Esophagus squamous epithelium (tissue), 5 donors: ENCODE measurements around the gene MAIP1. TPM values are rescaled to one million over a fixed set of nuclear protein-coding genes. Genes with fewer than 3 reads are reported as not detected.

Experiments
- DNase-seq: peaks from one replicate; lab custom pipeline; 2025; lab: John Stamatoyannopoulos, UW
- H3K27ac ChIP-seq, 4 donors: fragments of 200-600 bp; sonication (generic); one replicate each; pipeline ENCODE4 v1.5.1; 2016 to 2019; ENCODE audit warnings: mild to moderate bottlenecking in 1 of 4
- H3K27me3 ChIP-seq, 4 donors: fragments of 200-600 bp; sonication (generic); 1 replicate in 3 of 4; 2 replicates in 1 of 4; pipeline versions ENCODE4 v1.5.1 to v1.6.0; 2017 to 2021; ENCODE audit warnings: antibody characterized with exemption in 1 of 4
- H3K36me3 ChIP-seq, 3 donors: fragments of 200-600 bp; sonication (generic); one replicate each; pipeline ENCODE4 v1.5.1; 2016 to 2019
- H3K4me1 ChIP-seq, 3 donors: fragments of 200-600 bp; sonication (generic); one replicate each; pipeline ENCODE4 v1.5.1; 2017 to 2019
- H3K4me3 ChIP-seq, 4 donors: fragments of 200-600 bp; sonication (generic); 1 replicate in 3 of 4; 2 replicates in 1 of 4; pipeline ENCODE4 v1.5.1; 2016 to 2019; ENCODE audit warnings: mild to moderate bottlenecking in 2 of 4, moderate library complexity in 1 of 4
- H3K9me3 ChIP-seq, 3 donors: fragments of 200-600 bp; sonication (generic); one replicate each; pipeline ENCODE4 v1.5.1; 2016 to 2019
- POLR2A ChIP-seq, 4 donors: fragments of 450-650 bp; IDR thresholded peaks; one replicate each; pipeline ENCODE4 v1.6.1; 2017; ENCODE audit warnings: antibody characterized with exemption in 4 of 4, mild to moderate bottlenecking in 4 of 4, moderate library complexity in 3 of 4
- whole genome bisulfite sequencing, 2 donors: methylation state at CpG; one replicate each; pipeline ENCODE4 v1.1.5; 2018; 5-methylcytosine and 5-hydroxymethylcytosine counted together
- intact Hi-C: fragments of 100-400 bp; cut with DNase I; formaldehyde crosslinking; loops from one replicate; pipeline ENCODE4 v1.15.0; 2022
- total RNA-seq, 4 donors: library from RNA; depleted of rRNA; stranded (reverse); fragments of >200 nt; gene quantifications; one replicate each; pipeline ENCODE4 v1.1.0, GENCODE V29; 2016
- TF ChIP-seq, protein P1 (sequence below), 6 experiments: fragments of 450-650 bp in 4 of 6; fragments of 200-600 bp in 2 of 6; sonication (generic) in 2 of 6; IDR thresholded peaks; one replicate each; pipeline ENCODE4 v1.5.1; 2016 to 2019; ENCODE audit warnings: antibody characterized with exemption in 6 of 6, mild to moderate bottlenecking in 4 of 6, moderate library complexity in 4 of 6
- donor health status: DM: yes; HTN: yes; CAD: no.

Gene MAIP1
- total RNA-seq, 4 donors from 2014 or later: 10.4 to 27.4 (median 22.0) TPM

DNA sequence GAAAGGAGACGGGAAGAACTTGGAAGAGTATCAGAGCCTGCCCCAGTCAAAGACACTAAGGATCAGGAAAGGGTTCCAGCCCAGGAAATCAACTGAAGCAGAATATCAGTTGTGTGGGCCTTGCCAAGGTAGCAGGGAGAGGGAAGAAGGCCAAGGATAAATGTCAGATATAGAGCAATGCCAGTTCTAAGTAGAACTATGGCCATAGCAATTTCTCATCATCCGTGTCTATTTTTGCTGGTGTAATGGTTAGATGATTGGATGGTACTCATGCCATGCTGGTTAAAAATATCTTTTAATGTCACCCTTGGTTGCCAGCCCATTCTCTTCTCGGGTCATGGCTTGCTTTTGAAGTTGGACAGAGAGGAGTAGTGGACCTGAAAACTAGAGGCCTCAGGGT, 41.9 kb downstream of the MAIP1 start:
- 87 to 94% methylated on average over 3 of the region's 3 CpGs for WGBS, 2 donors
- Histone ChIP-seq H3K4me1 (no peaks in the 10 kb centered on the region), H3K36me3 (no peaks in the 10 kb centered on the region), H3K27me3 (no peaks in the 10 kb centered on the region), H3K9me3 (no peaks in the 10 kb centered on the region), H3K27ac (no peak overlapping the region), H3K4me3 (no peak overlapping the region)
- TF ChIP-seq, protein P1, sequence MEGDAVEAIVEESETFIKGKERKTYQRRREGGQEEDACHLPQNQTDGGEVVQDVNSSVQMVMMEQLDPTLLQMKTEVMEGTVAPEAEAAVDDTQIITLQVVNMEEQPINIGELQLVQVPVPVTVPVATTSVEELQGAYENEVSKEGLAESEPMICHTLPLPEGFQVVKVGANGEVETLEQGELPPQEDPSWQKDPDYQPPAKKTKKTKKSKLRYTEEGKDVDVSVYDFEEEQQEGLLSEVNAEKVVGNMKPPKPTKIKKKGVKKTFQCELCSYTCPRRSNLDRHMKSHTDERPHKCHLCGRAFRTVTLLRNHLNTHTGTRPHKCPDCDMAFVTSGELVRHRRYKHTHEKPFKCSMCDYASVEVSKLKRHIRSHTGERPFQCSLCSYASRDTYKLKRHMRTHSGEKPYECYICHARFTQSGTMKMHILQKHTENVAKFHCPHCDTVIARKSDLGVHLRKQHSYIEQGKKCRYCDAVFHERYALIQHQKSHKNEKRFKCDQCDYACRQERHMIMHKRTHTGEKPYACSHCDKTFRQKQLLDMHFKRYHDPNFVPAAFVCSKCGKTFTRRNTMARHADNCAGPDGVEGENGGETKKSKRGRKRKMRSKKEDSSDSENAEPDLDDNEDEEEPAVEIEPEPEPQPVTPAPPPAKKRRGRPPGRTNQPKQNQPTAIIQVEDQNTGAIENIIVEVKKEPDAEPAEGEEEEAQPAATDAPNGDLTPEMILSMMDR (IDR thresholded peaks at IDR 0.05): no peak
- no peak for TF ChIP-seq POLR2A (IDR thresholded peaks at IDR 0.05)
- intact Hi-C loops: no loop called here
- DNase-seq: no peak

DNA sequence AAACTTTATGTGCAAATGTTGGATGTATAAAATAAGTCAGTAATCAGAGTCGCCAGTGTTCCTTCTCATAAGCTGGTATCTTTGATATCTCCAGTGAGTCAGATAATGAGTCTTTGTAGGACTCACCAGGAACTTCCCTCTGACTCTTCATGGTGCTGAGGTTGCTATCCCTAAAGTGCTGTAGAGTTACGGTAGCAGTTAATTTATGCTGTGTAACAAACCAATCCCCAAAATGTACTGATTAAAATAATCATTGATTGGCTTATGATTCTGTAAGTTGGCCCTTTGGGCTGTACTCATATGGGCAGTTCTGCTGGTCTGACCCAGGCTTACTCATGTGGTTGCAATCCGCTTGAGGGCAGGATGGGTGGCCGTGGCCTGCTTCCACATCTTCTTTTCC, 43.8 kb downstream of the MAIP1 start:
- Histone ChIP-seq H3K9me3 (no peaks in the 10 kb centered on the region), H3K27ac (no peak overlapping the region), H3K36me3 (no peaks in the 10 kb centered on the region), H3K4me1 (no peaks in the 10 kb centered on the region), H3K4me3 (no peak overlapping the region), H3K27me3 (no peaks in the 10 kb centered on the region)
- no peak for TF ChIP-seq POLR2A (IDR thresholded peaks at IDR 0.05)
- TF ChIP-seq, protein P1 (IDR thresholded peaks at IDR 0.05): no peak
- intact Hi-C loops: no loop called here
- 83 to 84% methylated on average over 4 of the region's 4 CpGs for WGBS, 2 donors
- no peak for DNase-seq

DNA sequence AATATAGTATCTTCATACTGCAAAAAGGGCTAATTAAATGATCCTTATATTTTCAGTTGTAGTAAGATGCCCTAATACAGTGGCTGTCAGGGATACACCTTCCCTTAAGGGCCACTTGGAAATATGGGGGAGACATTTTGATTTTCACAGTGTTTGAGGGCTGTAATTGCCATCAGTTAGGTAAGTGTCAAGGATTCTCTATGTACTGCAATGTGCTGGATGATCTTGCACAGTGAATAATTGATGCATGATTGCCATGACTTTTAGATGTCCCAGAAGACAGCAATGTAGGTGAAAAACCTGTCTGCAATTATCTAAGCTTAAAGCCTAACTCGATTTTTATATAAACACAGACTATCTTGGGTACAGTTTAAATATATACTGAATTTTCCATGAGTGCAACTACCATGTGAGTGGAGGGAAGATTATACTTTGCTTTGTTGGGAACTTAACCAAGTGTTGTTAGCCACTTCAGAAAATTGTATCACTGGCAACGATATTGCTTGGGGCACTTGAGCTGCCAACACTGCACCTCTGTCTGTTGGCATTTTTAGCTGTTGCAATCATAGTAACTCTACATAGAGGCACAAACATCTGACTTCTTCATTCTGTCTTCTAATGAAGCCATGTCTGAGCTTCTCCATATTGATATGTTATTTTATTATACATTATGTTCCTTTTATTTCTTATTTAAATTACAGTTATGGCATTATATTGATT, 45.2 kb downstream of the MAIP1 start:
- Histone ChIP-seq H3K9me3 (no peaks in the 10 kb centered on the region), H3K36me3 (no peaks in the 10 kb centered on the region), H3K27ac (no peak overlapping the region), H3K4me1 (no peaks in the 10 kb centered on the region), H3K4me3 (no peak overlapping the region), H3K27me3 (no peaks in the 10 kb centered on the region)
- intact Hi-C loops: no loop called here
- WGBS, 2 donors: 64 to 83% methylated on average over 2 of the region's 2 CpGs
- TF ChIP-seq, protein P1 (IDR thresholded peaks at IDR 0.05): no peak
- no peak for TF ChIP-seq POLR2A (IDR thresholded peaks at IDR 0.05)
- DNase-seq: no peak

DNA sequence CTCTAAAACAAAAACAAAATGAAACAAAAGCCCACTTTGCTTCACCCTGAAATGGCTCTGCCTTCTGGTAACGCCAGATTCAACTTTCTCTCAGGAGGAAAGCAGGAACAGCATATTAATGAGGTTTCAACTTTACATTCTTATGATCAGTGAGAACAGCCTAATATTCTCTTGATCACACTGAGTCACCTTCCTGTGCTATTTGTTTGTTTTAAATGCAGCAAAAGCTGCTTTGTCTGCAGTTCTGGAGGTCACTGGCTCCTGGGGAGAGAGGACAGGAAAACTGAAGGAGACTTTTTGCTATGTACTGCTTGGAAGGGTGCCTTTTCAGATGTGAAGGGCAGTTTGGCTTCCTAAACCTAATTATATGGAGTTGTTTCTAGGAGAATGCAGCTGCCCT, 48.1 kb downstream of the MAIP1 start:
- intact Hi-C loops: no loop called here
- H3K4me1 ChIP-seq: no peaks in the 10 kb centered on the region
- H3K4me3 ChIP-seq: no peak overlapping the region
- WGBS, 2 donors: 72 to 75% methylated on average over 1 of the region's 1 CpG
- H3K27me3 ChIP-seq: no peaks in the 10 kb centered on the region
- TF ChIP-seq, protein P1 (IDR thresholded peaks at IDR 0.05): no peak
- TF ChIP-seq POLR2A (IDR thresholded peaks at IDR 0.05): no peak
- no peak overlapping the region for H3K27ac ChIP-seq
- H3K36me3 ChIP-seq: no peaks in the 10 kb centered on the region
- no peak for DNase-seq
- H3K9me3 ChIP-seq: no peaks in the 10 kb centered on the region

DNA sequence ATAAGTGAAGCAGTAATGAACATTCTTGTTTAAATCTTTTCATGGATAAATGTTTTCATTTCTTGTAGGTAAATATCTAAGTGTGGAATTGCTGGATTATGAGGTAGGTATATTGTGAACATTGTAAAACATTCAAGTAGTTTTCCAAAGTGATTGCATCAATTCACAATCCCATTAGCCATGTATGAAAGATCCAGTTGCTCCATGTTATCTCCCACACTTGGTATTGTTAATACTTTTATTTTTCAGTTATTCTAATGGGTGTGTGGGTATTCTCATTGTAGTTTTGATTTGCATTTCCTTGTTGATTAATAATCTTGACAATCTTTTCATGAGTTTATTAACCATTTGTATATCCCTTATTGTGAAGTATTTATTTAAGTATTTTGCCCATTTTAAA, 50.3 kb downstream of the MAIP1 start:
- intact Hi-C loops: no loop called here
- H3K36me3 ChIP-seq: no peaks in the 10 kb centered on the region

More for the DNA sequence above, 50.3 kb downstream of the MAIP1 start:
- Histone ChIP-seq H3K27me3 (no peaks in the 10 kb centered on the region), H3K4me1 (no peaks in the 10 kb centered on the region), H3K27ac (no peak overlapping the region), H3K9me3 (no peaks in the 10 kb centered on the region), H3K4me3 (no peak overlapping the region)
- DNase-seq: no peak
- TF ChIP-seq, protein P1 (IDR thresholded peaks at IDR 0.05): no peak
- no peak for TF ChIP-seq POLR2A (IDR thresholded peaks at IDR 0.05)
